LNCAP (cell line): ENCODE data around the gene FEV.

Source experiments
- CTCF ChIP-seq: fragments of 450-650 bp; IDR thresholded peaks from 2 replicates; pipeline ENCODE4 v1.5.1; 2017; ENCODE audit warnings: mild to moderate bottlenecking

The FEV gene

GRCh38 chr2:218960309-218961165 lies 24.4 kb downstream of the FEV start:
- no peak for TF ChIP-seq CTCF

GRCh38 chr2:218959761-218960308 lies 25.1 kb downstream of the FEV start:
- TF ChIP-seq CTCF, result no peak

- TF ChIP-seq CTCF, result no peak
Measured at GRCh38 chr2:218959141-218959731, 25.7 kb downstream of the FEV start, which contains the start of gene CDK5R2. Gene CDK5R2 (plus strand): TSS chr2:218959666. CDS start chr2:218959821, 155 bp downstream.

- no peak for TF ChIP-seq CTCF
Measured at GRCh38 chr2:218958276-218958675, 26.7 kb downstream of the FEV start.

- no peak for TF ChIP-seq CTCF
Measured at GRCh38 chr2:218957671-218958070, 27.3 kb downstream of the FEV start.

- TF ChIP-seq CTCF, result no peak
Measured at GRCh38 chr2:218956039-218956438, 28.9 kb downstream of the FEV start.

GRCh38 chr2:218954541-218955300 lies 30.3 kb downstream of the FEV start:
- TF ChIP-seq CTCF, result no peak
